ENCODE data around the gene SLC8A1. TPM values are rescaled to one million over a fixed set of nuclear protein-coding genes. Genes with fewer than 3 reads are reported as not detected.

The SLC8A1 gene
- total RNA-seq, 2 donors from 2014 or later: 590 to 696 TPM

GRCh38 chr2:40228310-40228709, 223.6 kb downstream of the SLC8A1 start:
- ATAC-seq (peak in 1 of 2 donors; percentile 28), DNase-seq (no peak)
- intact Hi-C loops (cut with DNase I): no loop called here

- no peak for ATAC-seq
- intact Hi-C loops (cut with DNase I): no loop called here
- DNase-seq: no peak
These were observed 224.7 kb downstream of the SLC8A1 start for GRCh38 chr2:40227210-40227609.

- intact Hi-C loops (cut with DNase I): no loop called here
- ATAC-seq: no peak
- DNase-seq: no peak
These were observed 225.3 kb downstream of the SLC8A1 start for GRCh38 chr2:40226637-40227036.

GRCh38 chr2:40225670-40226210, 226.2 kb downstream of the SLC8A1 start:
- ATAC-seq: peak; percentile 51 to 68
- intact Hi-C loops (cut with DNase I): no loop called here
- no peak for DNase-seq

- ATAC-seq: no peak
- no peak for DNase-seq
- intact Hi-C loops (cut with DNase I): no loop called here
These were observed 227.6 kb downstream of the SLC8A1 start for GRCh38 chr2:40224318-40224717.

- intact Hi-C loops (cut with DNase I): no loop called here
- DNase-seq (peak; percentile 25), ATAC-seq (peak; percentile 87 to 99)
These were observed 231.5 kb downstream of the SLC8A1 start for GRCh38 chr2:40220177-40220925.

GRCh38 chr2:40219141-40219540, 232.7 kb downstream of the SLC8A1 start:
- intact Hi-C loops (cut with DNase I): no loop called here
- DNase-seq (no peak), ATAC-seq (peak; percentile 55 to 64)

- ATAC-seq (peak; percentile 39 to 60), DNase-seq (peak; percentile 62)
- intact Hi-C loops (cut with DNase I): no loop called here
These were observed 233.2 kb downstream of the SLC8A1 start for GRCh38 chr2:40218679-40219078.

- DNase-seq (no peak), ATAC-seq (no peak)
- intact Hi-C loops (cut with DNase I): no loop called here
These were observed 238.3 kb downstream of the SLC8A1 start for GRCh38 chr2:40213619-40214018.

- peak; percentile 59 to 66 for ATAC-seq
- intact Hi-C loops (cut with DNase I): no loop called here
These were observed 238.8 kb downstream of the SLC8A1 start for GRCh38 chr2:40213071-40213470.

GRCh38 chr2:40210968-40211353, 240.9 kb downstream of the SLC8A1 start:
- ATAC-seq (no peak), DNase-seq (no peak)
- intact Hi-C loops (cut with DNase I): no loop called here

More at GRCh38 chr2:40213071-40213470, 238.8 kb downstream of the SLC8A1 start:
- no peak for DNase-seq

GRCh38 chr2:40210344-40210967, 241.4 kb downstream of the SLC8A1 start:
- intact Hi-C loops (cut with DNase I): no loop called here
- DNase-seq (no peak), ATAC-seq (no peak)

GRCh38 chr2:40209761-40210160, 242.1 kb downstream of the SLC8A1 start:
- intact Hi-C loops (cut with DNase I): no loop called here
- DNase-seq (no peak), ATAC-seq (no peak)

- intact Hi-C loops (cut with DNase I): no loop called here
- ATAC-seq: no peak
- no peak for DNase-seq
These were observed 243.4 kb downstream of the SLC8A1 start for GRCh38 chr2:40208463-40208862.

GRCh38 chr2:40204268-40204667, 247.6 kb downstream of the SLC8A1 start:
- no peak for ATAC-seq
- DNase-seq: no peak
- intact Hi-C loops (cut with DNase I): no loop called here

- ATAC-seq: no peak
- no peak for DNase-seq
- intact Hi-C loops (cut with DNase I): no loop called here
These were observed 249.0 kb downstream of the SLC8A1 start for GRCh38 chr2:40202798-40203400.

- intact Hi-C loops (cut with DNase I): no loop called here
- DNase-seq (no peak), ATAC-seq (no peak)
These were observed 250.5 kb downstream of the SLC8A1 start for GRCh38 chr2:40201425-40201824.

GRCh38 chr2:40200366-40200915, 251.4 kb downstream of the SLC8A1 start:
- no peak for DNase-seq
- ATAC-seq: no peak
- intact Hi-C loops (cut with DNase I): no loop called here

GRCh38 chr2:40199771-40200170, 252.1 kb downstream of the SLC8A1 start:
- DNase-seq (no peak), ATAC-seq (no peak)
- intact Hi-C loops (cut with DNase I): no loop called here

GRCh38 chr2:40197121-40197520, 254.8 kb downstream of the SLC8A1 start:
- no peak for ATAC-seq
- intact Hi-C loops (cut with DNase I): no loop called here

More at GRCh38 chr2:40197121-40197520, 254.8 kb downstream of the SLC8A1 start:
- DNase-seq: no peak

Measured in left cardiac atrium (tissue), 4 donors.